Smooth muscle cell (in vitro differentiated cells): ENCODE results near the gene ZBTB16. TPM values are rescaled to one million over a fixed set of nuclear protein-coding genes. Genes with fewer than 3 reads are reported as not detected.

Experiments used
- DNase-seq: peaks from one replicate; lab custom pipeline; 2025; ENCODE audit not compliant: unreplicated experiment; lab: John Stamatoyannopoulos, UW
- H2AFZ ChIP-seq: fragments of 200-600 bp; sonication (generic); 2 replicates; pipeline ENCODE4 v1.6.0; 2016; ENCODE audit warnings: antibody characterized with exemption, low read depth, mild to moderate bottlenecking
- H3F3A ChIP-seq: fragments of 200-600 bp; sonication (generic); 2 replicates; pipeline ENCODE4 v1.6.0; 2017; ENCODE audit warnings: antibody characterized with exemption, low read depth
- H3K27ac ChIP-seq: fragments of 200-600 bp; sonication (generic); 2 replicates; pipeline ENCODE4 v1.5.1; 2016; ENCODE audit warnings: low read depth, mild to moderate bottlenecking
- H3K27me3 ChIP-seq: fragments of 200-600 bp; sonication (generic); 2 replicates; pipeline ENCODE4 v1.6.1; 2016; ENCODE audit warnings: low read depth, mild to moderate bottlenecking
- H3K36me3 ChIP-seq: fragments of 200-600 bp; sonication (generic); 2 replicates; pipeline ENCODE4 v1.5.1; 2016; ENCODE audit warnings: low read depth
- H3K4me1 ChIP-seq: fragments of 200-600 bp; sonication (generic); 2 replicates; pipeline ENCODE4 v1.5.1; 2016; ENCODE audit warnings: low read depth
- H3K4me2 ChIP-seq: fragments of 200-600 bp; sonication (generic); 2 replicates; pipeline ENCODE4 v1.6.0; 2016; ENCODE audit warnings: mild to moderate bottlenecking
- H3K4me3 ChIP-seq: fragments of 200-600 bp; sonication (generic); 2 replicates; pipeline ENCODE4 v1.5.1; 2016; ENCODE audit warnings: mild to moderate bottlenecking
- H3K79me2 ChIP-seq: fragments of 200-600 bp; sonication (generic); 2 replicates; pipeline ENCODE4 v1.6.0; 2016; ENCODE audit warnings: low read depth, mild to moderate bottlenecking
- H3K9ac ChIP-seq: fragments of 200-600 bp; sonication (generic); 2 replicates; pipeline ENCODE4 v1.6.0; 2016; ENCODE audit warnings: low read depth
- H3K9me3 ChIP-seq: fragments of 200-600 bp; sonication (generic); replicated peaks from 2 replicates; pipeline ENCODE4 v1.5.1; 2016; ENCODE audit warnings: low read depth
- H4K20me1 ChIP-seq: fragments of 200-600 bp; sonication (generic); 2 replicates; pipeline ENCODE4 v1.6.0; 2016; ENCODE audit warnings: low read depth
- WGBS: methylation state at CpG from one replicate; pipeline ENCODE4 v1.1.7; 2016; ENCODE audit warnings: low lambda C conversion rate; 5-methylcytosine and 5-hydroxymethylcytosine counted together
- polyA plus RNA-seq: library from polyadenylated mRNA; unstranded; fragments of >200 nt; fragmentation: Nextera tagmentation; extraction: Ambion mirVana; gene quantifications from 2 replicates; pipeline ENCODE4 v1.2.1, GENCODE V29; 2016
- total RNA-seq: library from RNA; depleted of rRNA; stranded (reverse); fragments of >200 nt; gene quantifications from 2 replicates; pipeline ENCODE4 v1.2.3, GENCODE V29; 2014
- TF ChIP-seq, protein P1 (sequence below): fragments of 200-600 bp; sonication (generic); IDR thresholded peaks from 2 replicates; pipeline ENCODE4 v1.5.1; 2017; ENCODE audit warnings: borderline replicate concordance, mild to moderate bottlenecking, antibody characterized with exemption; ENCODE audit not compliant: insufficient read depth, poor library complexity, severe bottlenecking

Gene ZBTB16
- total and polyA plus RNA-seq, 2 experiments from 2014 or later: not detected

GRCh38 chr11:114080219-114080618 lies 20.7 kb downstream of the ZBTB16 start:
- H3K9ac ChIP-seq: no peak overlapping the region
- no peaks in the 10 kb centered on the region for H3K36me3 ChIP-seq
- no peak overlapping the region for H3K4me3 ChIP-seq
- peaks cover 8% of the 10 kb centered on the region for H3F3A ChIP-seq
- H4K20me1 ChIP-seq: no peaks in the 10 kb centered on the region
- no peaks in the 10 kb centered on the region for H3K9me3 ChIP-seq
- no peak overlapping the region for H3K4me2 ChIP-seq
- peaks cover 31% of the 10 kb centered on the region for H3K27me3 ChIP-seq
- H2AFZ ChIP-seq: no peak overlapping the region
- TF ChIP-seq, protein P1, sequence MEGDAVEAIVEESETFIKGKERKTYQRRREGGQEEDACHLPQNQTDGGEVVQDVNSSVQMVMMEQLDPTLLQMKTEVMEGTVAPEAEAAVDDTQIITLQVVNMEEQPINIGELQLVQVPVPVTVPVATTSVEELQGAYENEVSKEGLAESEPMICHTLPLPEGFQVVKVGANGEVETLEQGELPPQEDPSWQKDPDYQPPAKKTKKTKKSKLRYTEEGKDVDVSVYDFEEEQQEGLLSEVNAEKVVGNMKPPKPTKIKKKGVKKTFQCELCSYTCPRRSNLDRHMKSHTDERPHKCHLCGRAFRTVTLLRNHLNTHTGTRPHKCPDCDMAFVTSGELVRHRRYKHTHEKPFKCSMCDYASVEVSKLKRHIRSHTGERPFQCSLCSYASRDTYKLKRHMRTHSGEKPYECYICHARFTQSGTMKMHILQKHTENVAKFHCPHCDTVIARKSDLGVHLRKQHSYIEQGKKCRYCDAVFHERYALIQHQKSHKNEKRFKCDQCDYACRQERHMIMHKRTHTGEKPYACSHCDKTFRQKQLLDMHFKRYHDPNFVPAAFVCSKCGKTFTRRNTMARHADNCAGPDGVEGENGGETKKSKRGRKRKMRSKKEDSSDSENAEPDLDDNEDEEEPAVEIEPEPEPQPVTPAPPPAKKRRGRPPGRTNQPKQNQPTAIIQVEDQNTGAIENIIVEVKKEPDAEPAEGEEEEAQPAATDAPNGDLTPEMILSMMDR: no peak
- peaks cover 56% of the 10 kb centered on the region for H3K4me1 ChIP-seq
- DNase-seq: no peak
- H3K27ac ChIP-seq: no peak overlapping the region
- 72% methylated on average over 5 of the region's 5 CpGs for WGBS
- H3K79me2 ChIP-seq: no peaks in the 10 kb centered on the region

- no peak overlapping the region for H3K4me3 ChIP-seq
- H3K9me3 ChIP-seq: no peaks in the 10 kb centered on the region
- H3F3A ChIP-seq: peaks cover 8% of the 10 kb centered on the region
- H3K36me3 ChIP-seq: no peaks in the 10 kb centered on the region
- 90% methylated on average over 3 of the region's 3 CpGs for WGBS
- DNase-seq: no peak
- no peak overlapping the region for H3K9ac ChIP-seq
- no peak overlapping the region for H2AFZ ChIP-seq
- H3K4me2 ChIP-seq: no peak overlapping the region
- H4K20me1 ChIP-seq: no peaks in the 10 kb centered on the region
- H3K27ac ChIP-seq: no peak overlapping the region
- peaks cover 31% of the 10 kb centered on the region for H3K27me3 ChIP-seq
- H3K79me2 ChIP-seq: no peaks in the 10 kb centered on the region
- TF ChIP-seq, protein P1: no peak
- peaks cover 53% of the 10 kb centered on the region for H3K4me1 ChIP-seq
Observed at GRCh38 chr11:114080769-114081168, 21.3 kb downstream of the ZBTB16 start.

- Histone ChIP-seq H3K79me2 (no peaks in the 10 kb centered on the region), H3F3A (peaks cover 8% of the 10 kb centered on the region), H3K9ac (no peak overlapping the region), H3K36me3 (no peaks in the 10 kb centered on the region), H3K4me2 (peak overlapping the region; percentile 64), H3K9me3 (no peaks in the 10 kb centered on the region), H3K27me3 (peaks cover 33% of the 10 kb centered on the region), H3K4me1 (peaks cover 42% of the 10 kb centered on the region), H2AFZ (no peak overlapping the region), H4K20me1 (no peaks in the 10 kb centered on the region), H3K27ac (peak overlapping the region; percentile 64), H3K4me3 (no peak overlapping the region)
- TF ChIP-seq, protein P1: no peak
- WGBS: 46% methylated on average over 9 of the region's 9 CpGs
- DNase-seq: no peak
Observed at GRCh38 chr11:114081641-114082414, 22.3 kb downstream of the ZBTB16 start.

GRCh38 chr11:114082415-114082748 lies 22.9 kb downstream of the ZBTB16 start:
- H3K4me3 ChIP-seq: no peak overlapping the region
- peaks cover 8% of the 10 kb centered on the region for H3F3A ChIP-seq
- H3K36me3 ChIP-seq: no peaks in the 10 kb centered on the region
- no peaks in the 10 kb centered on the region for H4K20me1 ChIP-seq
- H3K9ac ChIP-seq: peak overlapping the region; percentile 60
- H3K9me3 ChIP-seq: no peaks in the 10 kb centered on the region
- TF ChIP-seq, protein P1: no peak
- 56% methylated on average over 6 of the region's 6 CpGs for WGBS
- H3K4me2 ChIP-seq: peak overlapping the region; percentile 64
- H3K79me2 ChIP-seq: no peaks in the 10 kb centered on the region
- peak overlapping the region; percentile 64 for H3K27ac ChIP-seq
- no peak overlapping the region for H2AFZ ChIP-seq
- no peak for DNase-seq
- peaks cover 37% of the 10 kb centered on the region for H3K4me1 ChIP-seq
- H3K27me3 ChIP-seq: peaks cover 33% of the 10 kb centered on the region
